Thyroid gland (tissue), 4 donors: ENCODE results near the gene LAMC1. TPM values are rescaled to one million over a fixed set of nuclear protein-coding genes. Genes with fewer than 3 reads are reported as not detected.

ENCODE experiments used
- DNase-seq, 2 donors: peaks; one replicate each; pipeline ENCODE4 v3.0.0-alpha.2; 2019
- H3K27ac ChIP-seq, 3 donors: fragments of 200-600 bp; sonication (generic); 1 replicate in 2 of 3; 2 replicates in 1 of 3; pipeline ENCODE4 v1.5.1; 2016 to 2019; ENCODE audit warnings: mild to moderate bottlenecking in 1 of 3, moderate library complexity in 1 of 3
- H3K27me3 ChIP-seq: fragments of 200-600 bp; sonication (generic); one replicate; pipeline ENCODE4 v1.5.1; 2019
- H3K36me3 ChIP-seq, 2 donors: fragments of 200-600 bp; sonication (generic); one replicate each; pipeline ENCODE4 v1.5.1; 2016 to 2019
- H3K4me1 ChIP-seq, 2 donors: fragments of 200-600 bp; sonication (generic); one replicate each; pipeline ENCODE4 v1.5.1; 2017 to 2019
- H3K4me3 ChIP-seq, 3 donors: fragments of 200-600 bp; sonication (generic); replicated peaks in 1 of 3; 1 replicate in 2 of 3; 2 replicates in 1 of 3; pipeline ENCODE4 v1.5.1; 2016; ENCODE audit warnings: mild to moderate bottlenecking in 1 of 3
- H3K9me3 ChIP-seq: fragments of 200-600 bp; sonication (generic); one replicate; pipeline ENCODE4 v1.5.1; 2017
- POLR2A ChIP-seq, 2 donors: fragments of 450-650 bp; IDR thresholded peaks; one replicate each; pipeline ENCODE4 v1.6.1; 2017; ENCODE audit warnings: antibody characterized with exemption in 2 of 2, mild to moderate bottlenecking in 2 of 2, moderate library complexity in 1 of 2
- WGBS, 2 donors: methylation state at CpG; one replicate each; pipeline ENCODE4 v1.1.5; 2017; 5-methylcytosine and 5-hydroxymethylcytosine counted together
- intact Hi-C: fragments of 100-400 bp; cut with DNase I; formaldehyde crosslinking; loops from one replicate; pipeline ENCODE4 v1.15.1; 2023
- total RNA-seq, 4 donors: library from RNA; depleted of rRNA; stranded (reverse); fragments of >200 nt; gene quantifications; one replicate each; pipeline ENCODE4 v1.2.3, GENCODE V29; 2016
- TF ChIP-seq, protein P1 (sequence below), 6 experiments: fragments of 200-600 bp in 3 of 6; fragments of 450-650 bp in 3 of 6; sonication (generic) in 3 of 6; IDR thresholded peaks; one replicate each; pipeline ENCODE4 v1.5.1; 2016 to 2019; ENCODE audit warnings: antibody characterized with exemption in 6 of 6, mild to moderate bottlenecking in 2 of 6, inconsistent platforms in 1 of 6, moderate library complexity in 1 of 6

The LAMC1 gene
- total RNA-seq, 4 donors from 2014 or later, result 150 to 213 (median 174) TPM

DNA sequence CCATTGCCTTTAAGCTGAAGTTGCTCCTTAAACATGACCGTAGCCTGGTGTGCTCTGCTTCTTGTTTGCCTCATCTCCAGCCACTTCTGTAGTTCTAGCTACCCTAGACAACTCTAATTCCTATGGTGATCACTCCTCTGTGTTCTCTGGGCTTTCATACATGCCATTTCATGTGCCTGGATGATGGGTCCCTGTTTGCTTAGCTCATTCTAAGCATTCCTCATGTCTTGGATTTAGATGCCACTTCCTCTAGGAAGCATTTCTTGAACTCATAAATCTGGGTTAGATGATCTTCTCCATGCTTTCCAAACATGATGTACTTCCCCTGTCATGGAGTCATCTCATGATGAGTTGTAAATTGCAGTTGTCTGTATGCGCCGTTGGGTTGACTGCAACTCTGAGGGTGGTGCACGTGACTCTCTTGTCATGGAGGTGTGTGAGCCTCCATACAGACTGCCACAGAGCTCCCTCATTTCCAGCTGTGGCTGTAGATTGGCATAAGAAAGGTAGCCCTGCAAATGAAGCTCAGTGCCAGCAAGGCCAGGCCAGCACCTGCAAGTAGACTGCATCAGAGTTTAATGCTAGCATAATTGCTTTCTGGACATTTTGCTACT is 77.2 kb downstream of the LAMC1 start:
- no peak overlapping the region for H3K4me3 ChIP-seq
- DNase-seq, result no peak
- H3K36me3 ChIP-seq, result peaks cover 0 to 7% of the 10 kb centered on the region in 2 donors
- H3K4me1 ChIP-seq, result peaks cover 25 to 30% of the 10 kb centered on the region in 2 donors
- TF ChIP-seq, protein P1, sequence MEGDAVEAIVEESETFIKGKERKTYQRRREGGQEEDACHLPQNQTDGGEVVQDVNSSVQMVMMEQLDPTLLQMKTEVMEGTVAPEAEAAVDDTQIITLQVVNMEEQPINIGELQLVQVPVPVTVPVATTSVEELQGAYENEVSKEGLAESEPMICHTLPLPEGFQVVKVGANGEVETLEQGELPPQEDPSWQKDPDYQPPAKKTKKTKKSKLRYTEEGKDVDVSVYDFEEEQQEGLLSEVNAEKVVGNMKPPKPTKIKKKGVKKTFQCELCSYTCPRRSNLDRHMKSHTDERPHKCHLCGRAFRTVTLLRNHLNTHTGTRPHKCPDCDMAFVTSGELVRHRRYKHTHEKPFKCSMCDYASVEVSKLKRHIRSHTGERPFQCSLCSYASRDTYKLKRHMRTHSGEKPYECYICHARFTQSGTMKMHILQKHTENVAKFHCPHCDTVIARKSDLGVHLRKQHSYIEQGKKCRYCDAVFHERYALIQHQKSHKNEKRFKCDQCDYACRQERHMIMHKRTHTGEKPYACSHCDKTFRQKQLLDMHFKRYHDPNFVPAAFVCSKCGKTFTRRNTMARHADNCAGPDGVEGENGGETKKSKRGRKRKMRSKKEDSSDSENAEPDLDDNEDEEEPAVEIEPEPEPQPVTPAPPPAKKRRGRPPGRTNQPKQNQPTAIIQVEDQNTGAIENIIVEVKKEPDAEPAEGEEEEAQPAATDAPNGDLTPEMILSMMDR (IDR thresholded peaks at IDR 0.05), result no peak
- TF ChIP-seq POLR2A (IDR thresholded peaks at IDR 0.05), result no peak
- H3K9me3 ChIP-seq, result no peaks in the 10 kb centered on the region
- 93 to 98% methylated on average over 4 of the region's 4 CpGs for WGBS, 2 donors
- no peak overlapping the region for H3K27ac ChIP-seq
- no peaks in the 10 kb centered on the region for H3K27me3 ChIP-seq
- intact Hi-C loops, result no loop called here

DNA sequence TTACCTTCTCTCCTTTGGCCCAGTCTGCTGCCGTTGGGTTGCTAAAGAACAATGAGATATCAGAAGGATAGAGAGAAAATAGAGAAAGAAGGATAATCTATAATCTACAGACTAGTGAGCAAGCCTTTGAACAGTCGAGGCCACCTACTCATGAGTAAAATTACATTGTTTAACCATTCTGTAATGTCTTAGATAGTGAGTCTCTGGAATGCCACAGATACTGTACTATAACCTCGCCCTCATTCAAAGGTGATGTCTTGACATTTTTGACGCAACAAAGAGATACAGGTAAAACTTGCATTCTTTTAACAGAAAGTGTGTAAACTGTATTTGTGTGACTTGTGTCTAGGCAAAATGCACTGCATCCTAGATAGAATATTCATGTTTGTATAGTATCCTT is 77.9 kb downstream of the LAMC1 start:
- TF ChIP-seq POLR2A (IDR thresholded peaks at IDR 0.05), result no peak
- TF ChIP-seq, protein P1 (IDR thresholded peaks at IDR 0.05), result no peak
- intact Hi-C loops, result no loop called here
- no peak overlapping the region for H3K27ac ChIP-seq
- H3K4me1 ChIP-seq, result peaks cover 25 to 30% of the 10 kb centered on the region in 2 donors
- 88 to 90% methylated on average over 4 of the region's 4 CpGs for WGBS, 2 donors
- peaks cover 0 to 7% of the 10 kb centered on the region in 2 donors for H3K36me3 ChIP-seq
- H3K9me3 ChIP-seq, result no peaks in the 10 kb centered on the region
- no peak for DNase-seq
- H3K27me3 ChIP-seq, result no peaks in the 10 kb centered on the region
- no peak overlapping the region for H3K4me3 ChIP-seq

DNA sequence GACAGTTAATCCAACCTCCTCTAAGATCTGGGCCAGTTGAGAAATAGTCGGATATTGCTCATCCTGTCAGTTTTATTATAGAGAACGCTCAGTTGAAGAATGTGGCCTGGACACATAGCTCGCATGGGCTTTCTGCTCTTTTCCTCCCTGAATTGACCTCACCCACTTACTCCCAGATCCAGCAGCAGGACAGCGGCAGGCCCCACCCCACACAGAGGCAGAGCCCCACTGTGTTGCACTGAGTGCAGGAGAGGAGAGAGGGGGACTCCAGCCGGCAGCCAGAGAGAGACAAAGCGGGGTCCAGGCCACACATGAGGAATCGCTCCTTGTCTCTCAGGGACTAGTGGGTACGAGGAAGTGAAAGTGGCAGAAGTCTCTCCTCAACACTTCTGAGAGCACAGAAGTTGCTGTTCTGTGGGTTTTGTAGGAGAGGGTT is 78.6 kb downstream of the LAMC1 start:
- peaks cover 19 to 24% of the 10 kb centered on the region in 2 donors for H3K4me1 ChIP-seq
- intact Hi-C loops, result no loop called here
- WGBS, 2 donors, result 56 to 57% methylated on average over 8 of the region's 8 CpGs
- H3K27ac ChIP-seq, result no peak overlapping the region
- H3K4me3 ChIP-seq, result no peak overlapping the region
- H3K9me3 ChIP-seq, result no peaks in the 10 kb centered on the region
- peak in 1 of 2 donors; percentile 13 for DNase-seq
- TF ChIP-seq, protein P1 (IDR thresholded peaks at IDR 0.05), result no peak
- no peak for TF ChIP-seq POLR2A (IDR thresholded peaks at IDR 0.05)
- H3K27me3 ChIP-seq, result no peaks in the 10 kb centered on the region
- H3K36me3 ChIP-seq, result peaks cover 0 to 7% of the 10 kb centered on the region in 2 donors

DNA sequence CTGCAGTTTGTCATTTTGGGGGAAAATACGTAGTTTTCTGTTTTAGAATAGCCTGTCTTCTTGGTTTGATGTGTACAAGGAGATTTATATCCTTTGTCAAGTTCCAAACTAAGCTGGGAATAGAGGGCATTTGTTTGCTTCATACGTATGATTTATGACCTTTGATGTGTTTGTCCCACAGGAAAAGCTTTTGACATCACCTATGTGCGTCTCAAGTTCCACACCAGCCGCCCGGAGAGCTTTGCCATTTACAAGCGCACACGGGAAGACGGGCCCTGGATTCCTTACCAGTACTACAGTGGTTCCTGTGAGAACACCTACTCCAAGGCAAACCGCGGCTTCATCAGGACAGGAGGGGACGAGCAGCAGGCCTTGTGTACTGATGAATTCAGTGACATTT is 79.9 kb downstream of the LAMC1 start:
- no peak overlapping the region for H3K27ac ChIP-seq
- intact Hi-C loops, result no loop called here
- 85 to 93% methylated on average over 11 of the region's 11 CpGs for WGBS, 2 donors
- H3K36me3 ChIP-seq, result peaks cover 0 to 7% of the 10 kb centered on the region in 2 donors
- H3K4me1 ChIP-seq, result peaks cover 6 to 11% of the 10 kb centered on the region in 2 donors
- no peaks in the 10 kb centered on the region for H3K9me3 ChIP-seq
- DNase-seq, result no peak
- TF ChIP-seq, protein P1 (IDR thresholded peaks at IDR 0.05), result no peak
- no peak for TF ChIP-seq POLR2A (IDR thresholded peaks at IDR 0.05)
- H3K4me3 ChIP-seq, result no peak overlapping the region
- H3K27me3 ChIP-seq, result no peaks in the 10 kb centered on the region

DNA sequence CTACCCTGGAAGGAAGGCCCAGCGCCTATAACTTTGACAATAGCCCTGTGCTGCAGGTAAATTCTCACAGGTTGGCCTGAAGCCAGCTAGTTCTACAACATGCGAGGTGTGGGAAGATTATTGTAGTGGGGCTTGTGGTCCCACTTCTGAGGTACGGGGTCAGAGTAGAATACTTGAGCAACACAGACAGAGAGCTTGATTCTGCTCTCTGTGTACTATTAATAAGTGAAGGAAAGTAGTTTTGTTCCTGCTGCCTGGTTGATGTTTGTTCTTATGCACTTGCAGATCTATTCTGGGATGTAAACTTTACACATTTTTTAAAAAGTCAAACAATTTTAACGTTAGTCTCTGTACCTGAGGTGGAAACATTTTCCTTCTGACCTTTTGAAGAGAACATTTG is 80.4 kb downstream of the LAMC1 start:
- peaks cover 4 to 7% of the 10 kb centered on the region in 2 donors for H3K4me1 ChIP-seq
- no peaks in the 10 kb centered on the region for H3K27me3 ChIP-seq

More for the DNA sequence above, 80.4 kb downstream of the LAMC1 start:
- no peaks in the 10 kb centered on the region for H3K9me3 ChIP-seq
- intact Hi-C loops, result no loop called here
- TF ChIP-seq, protein P1 (IDR thresholded peaks at IDR 0.05), result no peak
- no peak for TF ChIP-seq POLR2A (IDR thresholded peaks at IDR 0.05)
- H3K27ac ChIP-seq, result no peak overlapping the region
- DNase-seq, result no peak
- H3K4me3 ChIP-seq, result no peak overlapping the region
- peaks cover 0 to 7% of the 10 kb centered on the region in 2 donors for H3K36me3 ChIP-seq
- WGBS, 2 donors, result 70 to 71% methylated on average over 4 of the region's 4 CpGs
